Natural killer cell (primary cell): Measurements from ENCODE around the gene ST6GALNAC3. TPM values are rescaled to one million over a fixed set of nuclear protein-coding genes. Genes with fewer than 3 reads are reported as not detected.

Experiments
- ATAC-seq, 3 donors: fragments of 150-1000 bp in 2 of 3; fragments of 200-7000 bp in 1 of 3; cut with Tn5 transposase; 1 replicate in 1 of 3; 2 replicates in 2 of 3; pipeline ENCODE4 v1.10.0; 2021; ENCODE audit warnings: mild to moderate bottlenecking in 2 of 3, moderate library complexity in 2 of 3
- DNase-seq, 2 donors: peaks; one replicate each; pipeline versions ENCODE4 v3.0.0 to v3.0.0-alpha.2; 2013 to 2021; ENCODE audit warnings: mixed read lengths in 1 of 2
- H3K27ac ChIP-seq: one replicate; pipeline ENCODE4 v1.5.1; 2013; ENCODE audit warnings: mild to moderate bottlenecking, low read length
- H3K27me3 ChIP-seq: one replicate; pipeline ENCODE4 v1.6.1; 2013; ENCODE audit warnings: low read length; ENCODE audit not compliant: control insufficient read depth, insufficient read depth
- H3K36me3 ChIP-seq: one replicate; pipeline ENCODE4 v1.6.1; 2013; ENCODE audit warnings: low read length; ENCODE audit not compliant: control insufficient read depth, insufficient read depth
- H3K4me1 ChIP-seq: one replicate; pipeline ENCODE4 v1.6.1; 2013; ENCODE audit warnings: low read length; ENCODE audit not compliant: control insufficient read depth, insufficient read depth
- H3K4me3 ChIP-seq: one replicate; pipeline ENCODE4 v1.5.1; 2013; ENCODE audit warnings: low read length
- H3K9me3 ChIP-seq: one replicate; pipeline ENCODE4 v1.6.1; 2013; ENCODE audit warnings: low read length; ENCODE audit not compliant: control insufficient read depth, insufficient read depth
- H3K27ac Mint-ChIP-seq, 2 donors: one replicate each; pipeline ENCODE4 v1.8.0; 2022; ENCODE audit warnings: mild to moderate bottlenecking in 2 of 2, mixed read lengths in 2 of 2, moderate library complexity in 1 of 2
- H3K27me3 Mint-ChIP-seq, 2 donors: one replicate each; pipeline ENCODE4 v1.8.0; 2022; ENCODE audit warnings: low read depth in 2 of 2, mixed read lengths in 2 of 2
- H3K36me3 Mint-ChIP-seq: one replicate; pipeline ENCODE4 v1.8.0; 2022; ENCODE audit warnings: mixed read lengths
- H3K4me1 Mint-ChIP-seq, 2 donors: one replicate each; pipeline ENCODE4 v1.8.0; 2022; ENCODE audit warnings: mixed read lengths in 2 of 2
- H3K4me3 Mint-ChIP-seq: one replicate; pipeline ENCODE4 v1.8.0; 2022; ENCODE audit warnings: mild to moderate bottlenecking, moderate library complexity, mixed read lengths
- H3K9me3 Mint-ChIP-seq, 2 donors: one replicate each; pipeline ENCODE4 v1.8.0; 2022; ENCODE audit warnings: mixed read lengths in 2 of 2
- WGBS: methylation state at CpG from one replicate; pipeline ENCODE4 v1.1.7; 2013; ENCODE audit warnings: missing lambda C conversion rate; ENCODE audit not compliant: insufficient coverage; 5-methylcytosine and 5-hydroxymethylcytosine counted together
- intact Hi-C: fragments of 100-400 bp; cut with micrococcal nuclease; formaldehyde crosslinking; loops from one replicate; pipeline ENCODE4 v1.14.2; 2022
- total RNA-seq, 4 donors: library from RNA; stranded (reverse); fragments of 120-200 nt in 1 of 4; gene quantifications; one replicate each; pipeline versions ENCODE4 v1.2.3 to v1.2.4, GENCODE V29; 2013 to 2022
- TF ChIP-seq, protein P1 (sequence below): fragments of 200-600 bp; IDR thresholded peaks from one replicate; pipeline ENCODE4 v1.8.0; 2022; ENCODE audit warnings: antibody characterized with exemption

ST6GALNAC3 gene
- total RNA-seq, 3 donors from 2014 or later (not counting 1 experiment from before 2014, with no cell fraction given): not detected

DNA sequence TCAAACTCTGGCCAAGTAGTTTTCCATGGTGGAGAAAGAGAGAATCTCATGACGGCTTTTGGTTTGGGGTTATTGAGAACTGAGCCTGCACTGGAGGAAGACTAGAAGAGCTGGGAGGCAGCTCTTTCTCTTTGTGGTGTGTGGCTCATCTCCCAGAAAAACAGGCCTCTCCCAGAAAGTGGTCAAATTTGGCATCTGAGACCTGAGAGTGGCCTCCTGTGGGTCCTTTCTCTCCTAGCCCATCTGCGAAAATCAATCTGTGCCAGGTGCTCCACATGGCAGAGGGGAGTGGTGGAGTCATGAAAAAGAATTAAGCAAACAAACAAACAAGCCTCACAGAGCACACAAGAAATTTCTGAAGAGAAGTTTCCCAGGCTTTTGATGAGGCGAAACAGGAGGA is 305.0 kb downstream of the ST6GALNAC3 start:
- TF ChIP-seq, protein P1, sequence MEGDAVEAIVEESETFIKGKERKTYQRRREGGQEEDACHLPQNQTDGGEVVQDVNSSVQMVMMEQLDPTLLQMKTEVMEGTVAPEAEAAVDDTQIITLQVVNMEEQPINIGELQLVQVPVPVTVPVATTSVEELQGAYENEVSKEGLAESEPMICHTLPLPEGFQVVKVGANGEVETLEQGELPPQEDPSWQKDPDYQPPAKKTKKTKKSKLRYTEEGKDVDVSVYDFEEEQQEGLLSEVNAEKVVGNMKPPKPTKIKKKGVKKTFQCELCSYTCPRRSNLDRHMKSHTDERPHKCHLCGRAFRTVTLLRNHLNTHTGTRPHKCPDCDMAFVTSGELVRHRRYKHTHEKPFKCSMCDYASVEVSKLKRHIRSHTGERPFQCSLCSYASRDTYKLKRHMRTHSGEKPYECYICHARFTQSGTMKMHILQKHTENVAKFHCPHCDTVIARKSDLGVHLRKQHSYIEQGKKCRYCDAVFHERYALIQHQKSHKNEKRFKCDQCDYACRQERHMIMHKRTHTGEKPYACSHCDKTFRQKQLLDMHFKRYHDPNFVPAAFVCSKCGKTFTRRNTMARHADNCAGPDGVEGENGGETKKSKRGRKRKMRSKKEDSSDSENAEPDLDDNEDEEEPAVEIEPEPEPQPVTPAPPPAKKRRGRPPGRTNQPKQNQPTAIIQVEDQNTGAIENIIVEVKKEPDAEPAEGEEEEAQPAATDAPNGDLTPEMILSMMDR: no peak
- intact Hi-C loops: no loop called here
- peaks cover 5 to 7% of the 10 kb centered on the region in 2 donors for H3K9me3 Mint-ChIP-seq

DNA sequence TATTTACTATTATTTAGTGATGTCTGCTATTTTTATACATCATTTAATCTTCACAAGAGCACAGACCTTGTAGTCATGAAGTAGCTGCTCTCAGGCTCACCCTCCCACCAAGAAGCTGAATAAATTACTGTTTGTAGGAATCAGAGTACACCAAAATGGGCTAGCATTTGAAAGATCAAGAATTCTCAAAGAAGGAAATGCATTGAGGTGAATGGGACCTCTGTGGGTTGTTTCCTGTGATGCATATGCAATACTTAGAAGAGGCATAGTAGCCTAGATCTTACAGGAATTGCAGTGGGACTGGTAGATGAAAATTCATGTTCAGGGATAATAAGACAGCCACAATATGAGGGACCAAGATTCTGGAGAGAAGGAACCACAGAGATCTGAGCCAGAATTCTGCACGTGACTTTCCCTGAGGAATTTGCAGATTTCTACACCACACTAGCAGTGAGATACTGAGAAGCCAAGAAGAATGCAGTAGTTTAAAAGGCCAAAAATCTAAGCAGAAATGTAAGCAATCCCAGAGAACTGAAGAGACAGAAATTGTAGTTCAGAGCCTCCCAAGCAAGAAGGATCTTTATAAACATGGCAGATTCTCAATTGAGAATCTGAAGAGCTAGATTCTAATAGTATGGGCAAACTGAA is 307.0 kb downstream of the ST6GALNAC3 start:
- Mint-ChIP-seq H3K4me3 (no peak overlapping the region), H3K9me3 (peaks cover 5 to 9% of the 10 kb centered on the region in 2 donors), H3K36me3 (no peaks in the 10 kb centered on the region), H3K27me3 (no peaks in the 10 kb centered on the region), H3K4me1 (no peaks in the 10 kb centered on the region), H3K27ac (no peak overlapping the region)
- intact Hi-C loops: no loop called here
- 92% methylated on average over 1 of the region's 1 CpG for WGBS
- H3K9me3 ChIP-seq: peaks cover 2% of the 10 kb centered on the region
- no peaks in the 10 kb centered on the region for H3K36me3 ChIP-seq
- no peak overlapping the region for H3K4me3 ChIP-seq
- DNase-seq (no peak), ATAC-seq (no peak)
- H3K27me3 ChIP-seq: no peaks in the 10 kb centered on the region
- TF ChIP-seq, protein P1: no peak
- H3K4me1 ChIP-seq: no peaks in the 10 kb centered on the region
- H3K27ac ChIP-seq: no peak overlapping the region

More for the DNA sequence above, 305.0 kb downstream of the ST6GALNAC3 start:
- H3K27ac Mint-ChIP-seq: no peak overlapping the region
- Histone ChIP-seq H3K27ac (no peak overlapping the region), H3K27me3 (no peaks in the 10 kb centered on the region), H3K4me1 (no peaks in the 10 kb centered on the region), H3K9me3 (peaks cover 2% of the 10 kb centered on the region), H3K36me3 (no peaks in the 10 kb centered on the region), H3K4me3 (no peak overlapping the region)
- no peak for DNase-seq
- ATAC-seq: no peak
- H3K27me3 Mint-ChIP-seq: no peaks in the 10 kb centered on the region
- WGBS: 94% methylated on average over 3 of the region's 3 CpGs
- H3K36me3 Mint-ChIP-seq: no peaks in the 10 kb centered on the region
- H3K4me3 Mint-ChIP-seq: no peak overlapping the region
- no peaks in the 10 kb centered on the region for H3K4me1 Mint-ChIP-seq

DNA sequence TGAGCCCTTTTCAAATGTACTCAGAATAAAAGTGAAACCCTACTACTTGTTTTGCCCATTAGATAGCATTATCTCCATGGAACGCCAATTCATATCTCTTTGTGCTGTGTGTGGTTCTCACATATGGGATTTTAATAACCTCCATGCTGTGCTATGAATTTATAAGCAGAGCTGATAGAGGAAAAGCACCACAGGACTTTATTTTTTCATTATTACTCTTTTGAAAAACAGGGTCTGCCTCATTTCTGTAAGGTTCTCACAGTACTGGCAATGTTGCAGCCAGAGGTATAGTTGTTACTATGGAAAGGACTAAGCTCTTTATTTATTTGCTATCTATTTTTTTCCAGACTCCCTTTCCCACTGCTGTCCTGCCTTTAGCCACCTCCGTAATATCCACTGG is 313.7 kb downstream of the ST6GALNAC3 start:
- H3K4me1 ChIP-seq: no peaks in the 10 kb centered on the region
- H3K27ac Mint-ChIP-seq: no peak overlapping the region
- no peaks in the 10 kb centered on the region for H3K4me1 Mint-ChIP-seq
- no peaks in the 10 kb centered on the region for H3K36me3 Mint-ChIP-seq
- H3K27ac ChIP-seq: no peak overlapping the region
- H3K4me3 Mint-ChIP-seq: no peak overlapping the region
- no peaks in the 10 kb centered on the region for H3K27me3 Mint-ChIP-seq
- TF ChIP-seq, protein P1: no peak
- DNase-seq: no peak
- H3K4me3 ChIP-seq: no peak overlapping the region
- ATAC-seq: no peak
- no peaks in the 10 kb centered on the region for H3K27me3 ChIP-seq
- peaks cover 2 to 7% of the 10 kb centered on the region in 2 donors for H3K9me3 Mint-ChIP-seq
- H3K9me3 ChIP-seq: no peaks in the 10 kb centered on the region
- WGBS: 57% methylated on average over 1 of the region's 2 CpGs
- intact Hi-C loops: no loop called here
- H3K36me3 ChIP-seq: no peaks in the 10 kb centered on the region

DNA sequence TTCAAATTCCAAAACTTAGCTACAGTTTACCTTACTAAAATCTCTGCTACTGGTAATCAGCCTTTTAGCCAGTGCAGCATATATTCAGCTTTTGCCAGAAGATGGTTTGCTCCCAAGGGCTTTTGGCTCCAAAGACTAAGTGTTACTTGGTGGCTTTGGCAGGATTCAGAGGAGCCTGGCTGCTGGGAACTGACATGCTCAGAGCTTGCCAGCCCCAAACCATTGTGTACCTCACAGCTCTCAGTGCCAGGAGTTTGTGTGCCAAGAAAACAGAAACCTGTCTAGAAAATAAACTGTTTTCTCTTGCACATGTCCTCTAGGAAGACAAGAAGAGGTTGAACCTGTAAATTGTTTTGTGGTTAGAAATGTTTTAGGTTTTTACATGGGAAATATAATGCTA is 315.9 kb downstream of the ST6GALNAC3 start:
- DNase-seq: no peak
- no peak for ATAC-seq
- Histone ChIP-seq H3K9me3 (no peaks in the 10 kb centered on the region), H3K4me3 (no peak overlapping the region), H3K27me3 (no peaks in the 10 kb centered on the region), H3K36me3 (no peaks in the 10 kb centered on the region), H3K27ac (no peak overlapping the region), H3K4me1 (no peaks in the 10 kb centered on the region)
- H3K27me3 Mint-ChIP-seq: no peaks in the 10 kb centered on the region
- H3K36me3 Mint-ChIP-seq: no peaks in the 10 kb centered on the region
- peaks cover 2 to 4% of the 10 kb centered on the region in 2 donors for H3K9me3 Mint-ChIP-seq
- intact Hi-C loops: no loop called here
- H3K4me1 Mint-ChIP-seq: no peaks in the 10 kb centered on the region
- H3K27ac Mint-ChIP-seq: no peak overlapping the region
- H3K4me3 Mint-ChIP-seq: no peak overlapping the region
- TF ChIP-seq, protein P1: no peak
